Measurements from ENCODE around the gene DNAJB7.
A peak's percentile ranks its signal among the peaks of the same experiment; 100 is the strongest.
"Not testable (repeated sequence)": the region's sequence is repeated elsewhere in the genome, so short reads cannot be mapped to it uniquely, and the experiment has no call there.

The DNAJB7 gene

DNA sequence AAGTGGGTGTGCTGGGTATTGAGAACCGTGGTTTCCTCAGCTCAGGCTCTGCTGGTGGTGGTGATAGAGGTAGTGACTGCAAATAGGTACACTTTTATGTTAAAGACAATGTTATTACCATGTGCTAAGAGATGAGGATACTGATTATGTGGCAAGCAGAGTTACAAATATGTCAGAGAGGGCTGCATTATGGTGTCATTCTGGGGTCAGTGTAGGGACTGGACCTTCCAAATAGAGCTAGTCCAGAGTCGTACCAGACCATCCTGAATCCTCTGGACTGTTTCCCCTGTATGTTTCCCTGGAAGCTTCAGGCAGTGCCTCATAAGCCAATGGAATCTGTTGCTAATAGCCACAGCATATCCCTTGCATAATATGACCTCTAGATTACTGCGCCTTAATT, at the start of gene DNAJB7:
Gene DNAJB7 (minus strand): TSS at position 101 of the 400 bp plus-strand sequence. CDS start 119 bp downstream, outside the sequence.
- no peak for DNase-seq (ENCODE audit: low spot score)

DNA sequence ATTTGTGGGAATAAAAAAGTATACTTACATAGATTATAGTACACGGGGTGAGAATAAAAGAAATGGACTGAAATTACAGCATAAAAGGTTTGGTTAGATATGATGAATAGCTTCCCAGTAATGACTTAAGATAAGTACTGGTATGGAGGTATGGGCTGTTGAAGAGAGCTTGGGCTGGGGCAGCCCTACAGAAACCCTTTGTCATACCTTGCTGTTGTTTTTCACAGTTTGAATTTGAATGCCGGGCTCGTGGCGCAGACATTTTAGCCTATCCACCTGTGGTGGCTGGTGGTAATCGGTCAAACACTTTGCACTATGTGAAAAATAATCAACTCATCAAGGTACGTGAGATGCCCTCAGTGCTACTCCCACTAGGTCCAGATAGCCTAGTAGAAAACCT, 47.0 kb upstream of the DNAJB7 start:
- no peak for DNase-seq (ENCODE audit: low spot score)

DNA sequence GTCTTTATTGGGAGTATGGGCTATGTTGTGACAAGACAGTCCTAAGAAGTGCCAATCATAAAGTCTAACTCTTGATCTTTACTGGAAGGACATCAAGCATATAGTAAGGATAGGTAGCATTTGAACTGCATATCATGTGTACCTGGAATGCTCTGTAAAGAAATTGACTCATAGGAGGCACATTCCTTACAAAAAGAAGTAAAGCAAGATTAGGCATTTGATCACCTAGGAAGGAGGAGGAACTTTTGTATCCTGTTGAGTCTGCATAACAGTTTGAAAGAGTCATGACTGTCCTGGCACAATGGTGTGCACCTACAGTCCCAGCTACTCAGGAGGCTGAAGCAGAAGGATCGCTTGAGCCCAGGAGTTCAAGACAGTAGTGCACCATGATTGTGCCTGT, 42.2 kb upstream of the DNAJB7 start:
- no peak for DNase-seq (ENCODE audit: low spot score)

DNA sequence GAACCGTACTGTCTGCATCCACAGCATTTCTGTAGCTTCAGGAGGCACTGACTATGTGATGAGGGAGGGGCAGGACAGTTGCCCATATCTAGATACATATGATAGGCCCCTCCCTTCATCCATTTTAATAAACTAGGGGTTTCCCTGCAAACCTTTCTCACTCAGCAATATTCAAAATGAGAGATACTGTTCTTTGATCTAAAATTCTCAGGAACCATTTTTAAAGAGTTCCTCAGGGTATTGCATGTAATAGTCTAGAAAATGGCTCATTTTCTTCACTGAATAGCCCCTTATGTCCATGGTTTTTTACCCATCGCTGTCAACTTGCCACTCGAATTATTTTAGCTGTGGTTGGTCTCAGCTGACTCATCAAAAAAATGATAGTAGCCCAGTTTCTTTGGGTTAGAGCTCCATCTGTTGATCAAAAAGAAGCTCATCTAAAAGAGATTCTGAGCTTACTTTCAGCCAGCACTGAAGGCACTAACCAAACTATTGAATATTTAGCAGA, 37.0 kb upstream of the DNAJB7 start:
- DNase-seq (ENCODE audit: low spot score): peak; percentile 78

DNA sequence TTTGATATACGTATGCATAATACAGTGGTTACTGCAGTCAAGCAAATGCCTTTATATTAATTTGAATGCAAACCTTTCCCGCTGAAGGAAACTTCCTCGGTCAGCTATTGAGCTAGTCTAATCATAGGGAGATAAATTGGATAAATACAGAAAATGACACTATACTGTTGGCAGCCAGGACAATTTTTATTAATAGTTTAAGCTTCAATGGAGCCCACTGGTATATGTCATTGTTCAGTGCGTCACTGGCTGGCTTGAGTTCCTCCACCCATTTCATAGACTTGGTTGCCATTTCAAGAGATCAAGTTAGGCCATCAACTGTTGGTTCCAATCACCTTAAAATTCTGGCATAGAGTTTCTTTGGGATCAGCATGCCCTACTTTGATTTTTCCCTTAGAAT, 32.5 kb upstream of the DNAJB7 start:
- DNase-seq (ENCODE audit: low spot score): no peak

DNA sequence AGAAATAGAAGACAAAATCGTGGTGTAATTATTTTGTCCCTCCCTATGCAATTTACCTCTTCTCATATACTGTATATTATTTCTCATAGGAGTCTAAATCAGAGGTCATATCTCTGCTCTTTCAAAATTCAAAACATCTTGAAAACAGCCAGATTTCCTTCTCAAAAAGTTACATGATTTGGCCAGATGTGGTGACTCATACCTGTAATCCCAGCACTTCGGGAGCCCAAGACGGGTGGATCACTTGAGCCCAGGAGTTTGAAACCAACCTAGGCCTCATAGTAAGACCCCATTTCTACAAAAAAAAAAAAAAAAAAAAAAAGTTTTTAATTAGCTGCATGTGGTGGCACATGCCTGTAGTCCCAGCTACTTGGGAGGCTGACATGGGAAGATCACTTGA, 29.0 kb upstream of the DNAJB7 start:
- DNase-seq (ENCODE audit: low spot score): peak; percentile 5

DNA sequence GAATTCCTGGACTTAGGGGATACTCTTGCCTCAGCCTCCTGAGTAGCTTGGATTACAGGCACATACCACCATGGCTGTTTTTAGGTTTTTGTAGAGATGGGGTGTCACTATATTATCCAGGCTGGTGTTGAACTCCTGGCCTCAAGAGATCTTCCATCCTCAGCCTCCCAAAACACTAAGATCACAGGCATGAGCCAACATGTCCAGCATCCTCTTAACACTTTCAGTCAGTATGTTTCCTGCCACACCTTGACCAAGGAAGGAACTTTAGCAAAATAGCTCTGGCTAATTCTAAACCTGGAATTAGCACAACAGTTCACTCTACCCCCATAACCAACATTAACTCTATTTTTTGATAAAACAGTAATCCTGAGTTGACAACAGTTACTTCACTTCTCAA, 27.2 kb upstream of the DNAJB7 start:
- DNase-seq (ENCODE audit: low spot score): no peak

DNA sequence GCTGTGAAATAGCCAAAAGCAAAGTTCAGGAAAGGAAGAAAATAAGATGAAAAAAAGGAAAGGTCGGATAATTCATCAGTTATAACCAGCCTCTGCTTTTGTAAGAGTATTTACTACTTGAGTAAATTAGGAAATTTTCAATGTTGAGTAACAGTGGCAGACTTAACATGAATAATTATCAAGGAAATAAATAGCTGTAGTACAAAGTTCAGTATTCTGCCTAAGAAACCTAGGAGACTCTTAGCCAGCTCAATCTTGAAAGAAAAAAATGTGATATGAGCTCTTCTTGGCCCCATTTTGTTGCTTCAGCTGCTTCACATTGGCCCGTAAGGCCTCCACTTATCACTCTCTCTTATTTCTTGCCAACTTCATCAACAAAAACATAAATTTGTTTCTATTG, 17.0 kb upstream of the DNAJB7 start:
- DNase-seq (ENCODE audit: low spot score): no peak

DNA sequence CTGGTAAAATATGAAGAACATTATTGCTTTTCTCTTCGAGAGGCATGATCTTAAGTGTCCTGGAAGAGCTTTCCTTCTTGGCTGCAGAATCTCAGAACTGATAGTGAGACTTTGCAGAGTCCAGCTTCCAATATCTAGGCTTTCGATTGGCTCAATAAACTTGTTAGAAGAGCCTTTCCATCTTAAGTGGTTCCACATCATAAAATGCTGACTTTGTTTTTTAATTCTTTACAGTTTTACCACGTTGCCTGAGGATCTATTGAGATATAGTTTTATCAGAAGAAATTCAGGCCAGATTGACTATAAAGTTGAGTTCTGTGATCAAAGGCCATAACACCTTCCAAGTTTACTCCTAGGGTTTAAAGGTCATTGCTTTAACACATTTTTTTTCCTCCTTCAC, 15.6 kb upstream of the DNAJB7 start:
- DNase-seq (ENCODE audit: low spot score): no peak

DNA sequence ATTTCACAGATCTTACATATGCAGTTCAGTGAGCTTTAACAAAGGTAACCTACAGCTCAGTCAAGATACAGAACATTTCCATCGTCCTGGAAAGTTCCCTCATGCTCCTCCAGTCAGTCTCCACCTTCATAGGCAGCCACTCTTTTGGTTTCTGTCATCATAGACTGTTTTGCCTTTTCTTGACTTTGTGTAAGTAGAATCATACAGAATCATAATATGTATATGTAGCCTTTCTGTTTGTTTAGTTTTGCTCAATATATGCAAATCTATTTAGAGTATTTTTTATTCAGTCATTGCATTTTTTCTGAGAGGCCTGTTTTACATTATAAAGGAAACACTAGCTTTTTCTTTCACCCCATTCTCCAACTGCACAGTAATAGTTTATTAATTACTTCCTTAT, 15.0 kb upstream of the DNAJB7 start:
- no peak for DNase-seq (ENCODE audit: low spot score)

DNA sequence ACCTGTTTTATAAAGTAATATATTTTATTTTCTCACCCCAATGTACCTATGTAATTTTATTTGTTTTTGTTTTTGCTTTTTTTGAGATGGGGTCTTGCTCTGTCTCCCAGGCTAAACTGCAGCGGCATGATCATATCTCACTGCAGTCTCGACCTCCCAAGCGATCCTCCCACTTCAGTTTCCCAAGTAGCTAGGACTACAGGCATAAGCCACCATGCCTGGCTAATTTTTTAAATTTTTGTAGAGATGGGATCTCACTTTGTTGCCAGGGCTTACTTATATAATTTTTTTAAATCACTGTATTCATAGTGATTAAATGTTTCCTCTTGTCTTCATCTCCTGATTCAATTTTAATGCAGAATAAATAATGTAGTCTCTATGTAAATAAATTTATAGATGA, 13.2 kb upstream of the DNAJB7 start:
- DNase-seq (ENCODE audit: low spot score): no peak

DNA sequence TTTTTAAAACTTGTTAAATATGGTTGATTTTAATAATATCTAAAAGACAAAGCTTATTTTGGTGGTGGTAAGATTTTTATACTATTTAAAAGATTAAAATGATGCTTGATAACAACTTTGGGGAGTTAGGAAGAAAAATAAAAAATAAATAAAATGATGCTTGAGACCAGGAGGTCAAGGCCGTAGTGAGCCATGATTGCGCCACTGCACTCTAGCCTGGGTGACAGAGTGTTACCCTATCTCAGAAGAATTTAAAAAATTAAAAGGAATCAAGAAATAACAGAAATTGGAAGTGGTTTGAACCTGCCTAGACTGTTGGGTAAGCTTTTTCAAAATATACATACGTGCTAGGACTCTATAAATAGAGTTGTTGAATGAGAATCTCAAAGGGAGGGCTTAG, 12.1 kb upstream of the DNAJB7 start:
- no peak for DNase-seq (ENCODE audit: low spot score)

DNA sequence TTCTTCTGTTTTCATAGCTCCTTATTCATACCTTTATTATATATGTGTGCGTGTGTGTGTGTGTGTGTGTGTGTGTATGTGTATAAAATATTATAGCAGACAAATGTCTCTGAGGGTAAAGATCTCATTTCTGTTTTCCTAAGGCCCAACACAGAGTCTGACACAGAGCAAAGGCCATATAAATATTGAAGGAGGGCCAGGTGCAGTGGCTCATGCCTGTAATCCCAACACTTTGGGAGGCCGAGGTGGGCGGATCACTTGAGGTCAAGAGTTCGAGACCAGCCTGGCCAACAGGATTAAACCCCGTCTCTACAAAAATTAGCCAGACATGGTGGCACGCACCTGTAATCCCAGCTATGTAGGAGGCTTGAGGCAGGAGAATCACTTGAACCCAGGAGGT, 6.5 kb upstream of the DNAJB7 start:
- DNase-seq (ENCODE audit: low spot score): not testable (repeated sequence)

DNA sequence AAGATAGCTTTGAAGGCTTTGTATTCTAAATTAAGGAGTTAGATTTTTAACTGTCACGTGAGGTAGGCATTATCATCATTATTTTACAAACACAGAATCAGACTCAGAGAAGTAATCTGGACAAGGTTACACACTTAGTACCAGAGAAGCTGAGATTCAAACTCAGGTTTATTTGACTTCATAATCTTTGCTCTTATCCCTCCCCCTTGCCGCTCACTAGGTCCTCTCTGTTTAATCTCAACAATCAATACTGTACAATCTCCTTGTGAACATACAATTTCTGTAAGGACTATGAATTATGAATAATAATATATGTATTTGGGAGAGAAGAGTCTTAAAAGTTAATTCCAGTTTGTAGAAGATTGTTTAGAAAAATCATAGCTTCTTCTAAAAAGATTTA, 5.2 kb upstream of the DNAJB7 start:
- DNase-seq (ENCODE audit: low spot score): no peak

DNA sequence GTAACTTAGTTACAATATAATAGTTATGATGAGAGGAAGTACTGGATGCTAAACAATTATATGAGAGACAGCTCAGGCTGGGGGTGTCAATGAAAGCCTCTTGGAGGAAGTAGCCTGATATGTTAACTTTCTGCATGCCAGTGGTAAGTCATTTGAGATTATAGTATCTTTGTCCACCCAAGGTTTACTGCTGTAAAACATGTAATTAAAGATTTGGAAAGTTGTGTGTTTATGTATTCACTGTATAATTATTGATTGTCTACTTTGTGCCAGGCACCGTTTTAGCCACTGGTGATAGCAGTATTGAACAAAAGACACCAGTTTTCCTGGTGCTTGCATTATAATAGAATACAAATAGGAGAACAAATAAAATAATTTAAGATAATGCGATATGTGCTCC, 624 bp upstream of the DNAJB7 start:
- DNase-seq (ENCODE audit: low spot score): no peak

DNA sequence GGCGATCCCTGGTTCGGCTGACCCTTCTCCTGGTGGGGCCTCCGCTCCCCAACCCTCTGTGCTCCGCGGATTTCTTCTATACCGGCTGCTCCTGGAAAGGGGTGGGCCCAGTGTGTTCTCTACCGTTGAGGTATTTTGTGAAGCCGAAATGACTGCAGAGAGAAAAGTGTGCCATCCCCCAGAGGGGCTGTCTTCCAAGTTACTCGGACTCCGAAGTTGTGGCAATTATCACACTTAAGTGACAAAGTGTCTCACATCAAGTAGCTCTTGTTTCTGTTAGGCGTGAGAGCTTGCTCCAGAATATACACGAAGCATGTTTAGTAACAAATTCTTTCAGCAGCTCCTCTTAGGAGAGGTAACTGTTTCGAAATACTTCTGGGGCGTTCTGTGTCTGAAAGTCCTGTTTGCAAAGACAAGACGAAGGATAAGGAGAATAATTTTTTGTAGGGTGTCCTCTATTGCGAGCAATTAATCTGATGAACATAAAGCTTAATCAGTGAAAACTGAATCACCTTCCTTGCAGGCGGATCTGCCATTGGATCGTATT, 4.5 kb downstream of the DNAJB7 start:
- DNase-seq (ENCODE audit: low spot score): peak; percentile 4

DNA sequence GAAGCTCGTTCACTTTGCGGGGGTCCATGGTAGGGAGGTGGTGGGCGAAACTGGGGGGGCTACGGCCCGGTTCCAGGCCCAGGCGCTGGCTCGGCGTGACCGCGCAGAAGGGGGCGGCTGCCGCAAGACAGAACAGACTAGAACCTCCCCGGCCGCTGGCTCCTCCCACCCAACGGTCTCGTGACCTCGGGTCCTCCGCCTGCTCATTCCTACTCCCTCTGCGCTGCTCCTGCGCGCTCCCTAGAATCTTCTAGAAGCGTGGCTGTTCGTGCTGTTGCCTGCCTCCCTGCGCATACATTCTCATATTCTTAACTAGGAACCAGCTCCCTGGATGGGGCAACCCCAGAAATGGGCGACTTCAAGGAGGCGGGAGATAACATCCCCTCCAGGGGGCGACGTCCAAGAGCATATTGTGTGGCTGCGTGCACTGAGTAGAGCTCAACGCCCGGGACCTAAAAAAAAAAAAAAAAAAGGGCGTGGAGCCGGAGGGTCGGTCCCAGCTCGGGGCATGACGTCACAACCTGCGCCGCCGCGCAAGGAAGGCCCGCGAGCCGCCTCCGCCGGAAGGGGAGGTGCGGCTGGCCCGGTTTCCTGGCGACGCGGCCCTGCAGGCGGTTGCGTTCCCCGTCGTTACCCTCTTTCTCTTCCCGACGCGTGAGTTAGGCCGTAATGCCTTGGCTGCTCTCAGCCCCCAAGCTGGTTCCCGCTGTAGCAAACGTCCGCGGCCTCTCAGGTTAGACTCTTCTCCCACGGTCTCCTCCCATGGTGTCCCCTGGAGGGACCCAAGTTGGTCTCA, 5.2 kb downstream of the DNAJB7 start, which contains the start of the genes ST13 and XPNPEP3:
Gene ST13 (minus strand): TSS at position 127 of the 796 bp plus-strand sequence. CDS start 99 bp downstream, at position 28.
Gene XPNPEP3 (plus strand): TSS at position 636 of the 796 bp plus-strand sequence. CDS start 34 bp downstream, at position 670.
- DNase-seq (ENCODE audit: low spot score): peak; percentile 97

DNA sequence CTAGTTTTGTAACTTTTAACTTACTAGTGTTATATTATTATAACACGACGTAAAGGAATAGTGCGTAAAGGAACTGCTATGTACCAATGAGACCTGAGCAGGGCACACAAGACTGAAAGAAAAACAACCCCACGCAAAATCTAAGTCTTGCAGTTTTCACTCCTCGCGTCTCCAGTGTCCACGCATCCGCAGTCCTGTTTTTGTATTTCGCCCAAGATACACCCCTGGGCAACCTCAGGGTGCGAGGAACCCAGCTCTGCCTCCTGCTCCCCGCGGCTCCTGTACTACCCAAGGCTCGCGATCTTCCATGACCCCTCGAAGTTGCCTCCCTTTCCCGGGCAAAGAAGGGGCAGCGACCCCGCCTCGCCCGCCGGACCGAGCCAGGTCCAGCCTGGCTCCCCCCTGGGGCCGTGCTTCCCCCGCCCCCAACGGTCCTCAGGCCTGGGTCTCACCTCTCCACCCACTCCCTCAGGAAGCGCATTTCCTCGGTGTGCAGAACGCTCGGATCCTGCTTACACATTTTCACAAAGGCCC, 5.9 kb downstream of the DNAJB7 start:
- peak; percentile 45 for DNase-seq (ENCODE audit: low spot score)

DNA sequence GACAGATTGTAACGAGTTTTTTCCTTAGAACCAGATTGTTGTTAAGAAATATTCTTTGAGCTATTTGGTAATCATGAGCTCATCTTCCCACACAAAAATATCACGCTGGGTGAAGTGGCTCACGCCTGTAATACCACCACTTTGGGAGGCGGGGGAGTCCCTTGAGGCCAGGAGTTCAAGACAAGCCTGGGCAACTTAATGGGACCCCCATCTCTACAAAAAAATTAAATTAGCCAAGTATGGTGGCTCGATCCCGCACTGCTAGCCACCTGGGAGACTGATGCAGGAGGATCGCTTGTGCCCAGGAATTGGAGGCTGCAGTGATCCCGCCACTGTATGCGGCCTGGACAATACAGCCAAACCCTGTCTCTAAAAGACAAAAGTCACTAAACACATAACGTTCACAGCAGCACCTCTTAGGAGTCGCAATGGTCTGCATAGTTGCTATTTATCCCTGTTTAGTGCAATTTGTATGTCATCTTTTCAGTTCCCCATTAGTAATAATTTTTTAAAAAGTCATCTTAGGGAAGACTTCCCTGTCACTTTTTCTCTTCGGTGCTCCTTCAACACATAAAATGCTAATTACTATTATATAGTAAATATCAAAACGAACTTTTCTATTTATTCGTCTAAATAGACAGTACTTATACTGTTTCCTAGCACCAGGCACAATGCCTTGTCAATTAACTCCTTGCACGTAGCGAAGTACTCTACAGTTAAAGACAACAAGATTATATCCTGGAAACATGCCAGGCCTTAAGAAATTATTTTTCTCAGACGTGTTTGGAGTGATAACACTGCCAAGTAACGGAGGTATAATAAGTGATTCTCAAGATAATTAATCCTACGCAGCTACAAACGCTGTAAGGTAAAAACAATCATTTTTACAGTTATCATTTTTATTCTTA, 6.6 kb downstream of the DNAJB7 start:
- DNase-seq (ENCODE audit: low spot score): peak; percentile 20

DNA sequence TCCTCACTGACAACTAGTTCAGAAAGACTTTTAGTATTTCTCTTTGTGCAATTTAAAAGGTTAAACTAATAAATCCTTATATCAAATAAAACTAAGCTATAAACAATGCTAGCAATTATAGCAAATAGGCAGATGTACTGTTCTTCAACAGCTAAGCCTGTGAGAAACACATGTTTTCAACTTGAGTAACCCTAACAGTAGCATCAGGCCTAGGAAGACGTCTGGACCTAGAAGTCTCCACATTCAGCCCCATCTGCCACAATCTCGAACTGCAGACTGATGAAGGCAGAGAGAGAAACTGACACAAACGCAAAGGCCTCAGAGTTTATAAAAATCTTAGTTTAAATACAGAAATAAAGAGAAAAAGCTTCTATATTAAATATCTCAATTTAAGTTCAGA, 8.0 kb downstream of the DNAJB7 start:
- peak; percentile 11 for DNase-seq (ENCODE audit: low spot score)

DNA sequence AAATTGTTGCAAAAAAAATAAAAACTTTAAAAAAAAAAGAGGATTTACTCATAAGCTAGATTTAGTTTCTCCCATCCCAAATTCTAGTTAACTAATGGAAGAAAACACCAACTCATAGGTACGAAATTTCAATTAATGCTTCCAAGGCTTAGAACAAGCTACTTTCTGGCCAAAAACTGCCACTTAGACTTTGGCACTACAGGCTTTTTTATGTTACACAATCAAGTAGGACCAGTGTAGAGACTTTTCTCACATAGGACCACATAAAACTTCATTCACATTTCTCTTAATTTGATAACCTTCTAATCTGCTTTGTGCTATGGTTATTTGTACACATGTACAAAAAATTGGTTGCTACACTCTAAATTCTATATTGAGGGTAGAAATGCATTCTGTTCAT, 8.6 kb downstream of the DNAJB7 start:
- no peak for DNase-seq (ENCODE audit: low spot score)

DNA sequence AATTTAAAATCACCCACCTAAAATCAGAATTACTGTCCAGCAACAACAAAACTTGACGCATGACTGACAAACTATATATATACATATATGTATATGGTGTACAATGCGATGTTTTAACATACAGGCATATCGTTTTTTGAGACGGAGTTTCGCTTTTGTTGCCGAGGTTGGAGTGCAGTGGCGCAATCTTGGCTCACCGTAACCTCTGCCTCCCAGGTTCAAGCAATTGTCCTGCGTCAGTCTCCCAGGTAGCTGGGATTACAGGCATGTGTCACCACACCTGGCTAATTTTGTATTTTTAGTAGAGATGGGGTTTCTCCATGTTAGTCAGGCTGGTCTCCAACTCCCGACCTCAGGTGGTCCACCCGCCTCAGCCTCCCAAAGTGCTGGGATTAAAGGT, 16.1 kb downstream of the DNAJB7 start:
- not testable (repeated sequence) for DNase-seq (ENCODE audit: low spot score)
